COLO668 (cell line): ENCODE measurements around the gene CAMK4.
"Not testable (repeated sequence)": the region's sequence is repeated elsewhere in the genome, so short reads cannot be mapped to it uniquely, and the experiment has no call there.

Experiments
- DNase-seq: peaks from one replicate; lab custom pipeline; 2025; ENCODE audit not compliant: unreplicated experiment; lab: John Stamatoyannopoulos, UW

The CAMK4 gene

DNA sequence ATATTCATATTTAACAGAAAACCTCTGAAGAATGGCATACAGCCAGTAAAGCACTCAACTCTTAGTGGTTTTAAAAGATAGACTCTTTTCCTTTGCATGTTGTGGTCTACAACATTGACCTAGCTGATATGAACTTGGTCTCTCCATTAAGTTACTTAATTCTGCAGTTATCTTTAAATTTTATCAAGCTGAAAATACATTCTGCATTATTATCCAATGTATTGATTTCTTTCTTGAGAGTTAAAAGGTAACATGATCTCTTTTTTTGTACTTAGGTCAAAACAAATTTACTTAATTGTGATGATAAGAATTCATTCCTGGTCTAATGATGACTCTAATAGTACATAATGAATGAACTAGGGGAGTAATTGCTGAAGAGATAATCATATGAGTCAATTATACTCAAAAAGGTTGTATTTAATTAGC, 155.2 kb downstream of the CAMK4 start:
- DNase-seq: no peak

DNA sequence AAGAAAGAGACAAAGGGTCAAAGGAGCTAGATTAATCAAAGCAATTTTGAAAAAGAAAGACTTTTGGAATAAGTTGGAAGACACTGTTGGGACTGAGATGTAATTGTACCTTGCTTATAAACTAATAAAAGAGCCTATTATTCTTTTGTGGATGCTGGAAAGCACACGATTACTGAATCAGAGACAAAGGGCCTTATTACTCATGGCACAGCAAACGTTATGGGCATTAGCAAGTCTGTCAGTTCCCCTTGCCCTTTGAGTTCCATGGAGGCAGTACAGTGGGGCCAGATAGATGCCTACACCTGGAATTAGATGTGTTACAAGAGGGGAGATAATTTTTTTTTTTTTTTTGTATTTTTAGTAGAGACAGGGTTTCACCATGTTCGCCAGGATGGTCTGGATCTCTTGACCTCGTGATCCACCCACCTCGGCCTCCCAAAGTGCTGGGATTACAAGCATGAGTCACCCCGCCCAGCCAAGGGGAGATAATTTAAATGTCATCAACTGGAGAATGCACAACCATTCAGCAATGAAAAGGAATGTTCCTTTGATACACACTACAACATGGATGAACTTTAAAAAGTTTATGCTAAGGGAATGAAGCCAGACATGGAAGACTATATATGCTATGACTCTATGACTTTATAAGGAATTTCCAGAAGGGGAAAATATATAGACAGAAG, 159.2 kb downstream of the CAMK4 start:
- DNase-seq: no peak

DNA sequence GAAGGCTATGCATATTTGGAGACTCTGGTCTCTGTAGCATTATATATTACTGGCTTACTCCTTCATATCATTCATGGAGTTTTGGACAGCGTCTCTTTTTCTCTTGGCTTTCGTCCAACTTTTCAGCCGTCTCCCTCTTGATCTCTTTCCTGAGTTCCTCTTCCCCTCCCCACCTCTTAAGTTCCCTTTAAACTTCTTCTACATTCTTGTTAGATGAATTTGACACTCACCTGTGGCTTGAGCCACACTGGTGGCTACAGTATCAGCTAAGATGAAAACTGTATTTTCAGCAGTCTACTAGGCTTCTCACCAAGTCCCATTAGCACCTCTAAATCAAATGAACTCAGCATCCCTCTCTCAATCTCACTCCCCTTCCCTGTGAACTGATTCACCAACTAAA, 160.0 kb downstream of the CAMK4 start:
- DNase-seq: no peak

DNA sequence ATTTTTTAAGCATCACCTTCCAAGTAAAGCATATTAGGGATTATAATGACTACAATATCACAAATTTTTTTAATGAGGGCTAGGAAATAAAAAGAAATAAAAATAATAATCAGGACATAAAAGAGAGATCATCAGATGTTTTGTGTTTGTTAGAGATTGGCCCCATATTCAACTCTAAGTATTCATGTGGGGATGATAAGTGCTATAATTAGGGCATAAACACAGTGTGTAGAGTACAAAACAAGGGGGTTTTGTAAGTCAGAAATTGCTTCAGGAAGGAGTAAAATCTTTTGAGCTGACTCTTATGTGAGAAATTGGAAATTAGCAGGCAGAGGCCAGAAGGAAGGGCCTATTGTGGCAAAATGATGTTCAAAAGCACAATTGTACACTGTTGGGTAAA, 160.9 kb downstream of the CAMK4 start:
- DNase-seq: no peak

DNA sequence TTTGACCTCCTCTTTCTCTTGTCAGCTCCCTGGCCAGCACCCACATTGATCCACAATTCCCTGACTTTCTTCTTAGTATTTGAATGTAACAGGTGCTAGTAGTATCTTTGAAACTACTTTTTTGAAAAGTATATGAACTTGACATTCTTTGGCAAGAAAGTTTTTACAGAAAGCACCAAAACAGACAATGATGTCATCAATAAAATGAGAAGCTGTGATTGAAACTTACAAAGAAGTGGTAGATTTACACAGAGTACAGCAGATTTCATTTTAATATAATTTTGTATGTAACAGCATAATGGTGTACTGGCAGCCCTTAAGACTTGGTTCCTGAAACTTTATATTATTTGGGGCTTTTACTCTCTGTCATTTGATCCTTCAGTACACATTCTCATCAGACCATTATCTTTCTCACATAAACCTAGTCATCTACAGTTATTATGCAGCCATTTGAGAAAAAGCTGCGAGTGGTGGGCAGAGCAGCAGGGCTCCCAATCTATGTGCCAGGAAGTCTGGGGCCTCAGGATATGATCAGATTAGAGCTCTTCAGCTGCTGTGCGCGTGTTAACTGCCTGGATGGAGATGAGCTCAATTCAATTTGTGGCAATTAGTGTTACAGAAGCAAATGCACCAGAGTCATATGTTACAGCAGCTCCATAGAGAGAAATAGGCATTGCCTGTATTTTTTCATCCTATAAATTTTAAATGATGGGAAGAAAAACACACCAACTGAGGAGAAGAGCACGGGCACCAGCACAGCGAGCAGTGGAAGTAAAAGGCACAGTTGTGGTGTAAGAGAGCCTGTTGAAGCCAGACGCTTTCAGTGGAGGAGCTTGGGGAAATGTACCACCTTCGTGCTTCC, 162.0 kb downstream of the CAMK4 start:
- no peak for DNase-seq

DNA sequence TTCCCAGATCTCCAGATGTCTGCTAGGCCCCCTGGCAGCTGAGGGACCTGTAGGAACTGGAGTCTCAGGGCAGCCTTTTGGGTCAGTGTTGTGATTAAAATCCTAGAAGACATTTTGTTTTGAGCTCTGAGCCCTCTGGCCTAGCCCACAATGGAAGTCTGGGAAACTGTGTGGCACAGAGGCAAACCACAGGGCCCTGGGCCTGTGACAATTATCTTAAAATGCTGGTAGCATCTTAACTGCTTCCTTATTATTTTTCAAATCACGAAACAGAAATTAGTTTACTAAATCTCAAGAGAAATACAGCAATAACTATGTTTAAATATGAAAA, 162.6 kb downstream of the CAMK4 start:
- DNase-seq: no peak

DNA sequence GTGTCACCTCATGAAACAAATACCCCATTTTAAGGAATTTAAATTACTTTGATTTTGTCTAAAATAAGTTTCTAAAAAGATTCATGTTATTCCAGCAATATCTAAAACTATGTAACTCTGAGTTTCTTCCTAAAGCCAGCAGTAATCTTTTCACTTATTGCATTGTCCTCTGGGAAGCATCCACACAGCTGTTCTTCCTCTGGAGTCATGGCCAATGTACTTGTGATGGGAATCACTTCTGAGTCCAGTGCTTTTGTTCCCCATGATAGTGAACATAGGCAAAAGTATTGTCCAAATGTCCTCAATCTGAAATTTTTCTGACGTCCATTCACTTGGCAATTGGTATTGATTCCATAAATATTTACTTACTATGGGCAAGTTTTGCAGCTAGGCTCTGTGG, 163.2 kb downstream of the CAMK4 start:
- no peak for DNase-seq

DNA sequence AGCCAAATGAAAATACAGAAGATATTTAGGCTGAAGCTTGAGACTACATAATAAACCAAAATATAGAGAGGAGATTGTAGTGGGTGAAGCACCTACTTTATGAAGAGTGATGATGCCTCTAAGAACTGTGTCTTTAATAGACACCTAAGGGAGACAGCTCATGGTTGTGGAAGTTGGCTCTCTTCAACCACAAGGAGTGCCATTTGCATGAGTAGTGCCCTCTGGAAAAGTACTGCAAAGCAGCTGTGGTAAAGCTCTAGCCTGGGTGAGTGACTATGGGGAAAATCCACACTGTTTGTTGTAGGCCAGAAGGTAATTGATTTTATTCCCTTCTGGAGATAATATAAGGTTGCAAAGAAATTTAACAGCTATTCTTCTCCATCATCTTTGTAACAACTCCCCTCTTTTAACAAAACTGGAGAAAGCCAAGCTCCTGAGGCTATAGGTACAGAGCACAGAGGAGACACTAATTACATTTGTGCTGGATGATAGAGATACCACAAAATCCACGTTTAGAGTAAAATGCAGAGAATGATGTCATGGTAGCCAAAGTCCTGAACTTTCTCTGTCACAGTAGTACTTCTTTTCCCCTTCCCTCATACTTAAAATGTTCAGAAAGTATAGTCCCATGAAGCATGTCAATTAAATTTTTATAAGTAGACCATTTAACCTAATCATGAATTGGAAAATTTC, 165.4 kb downstream of the CAMK4 start:
- no peak for DNase-seq

DNA sequence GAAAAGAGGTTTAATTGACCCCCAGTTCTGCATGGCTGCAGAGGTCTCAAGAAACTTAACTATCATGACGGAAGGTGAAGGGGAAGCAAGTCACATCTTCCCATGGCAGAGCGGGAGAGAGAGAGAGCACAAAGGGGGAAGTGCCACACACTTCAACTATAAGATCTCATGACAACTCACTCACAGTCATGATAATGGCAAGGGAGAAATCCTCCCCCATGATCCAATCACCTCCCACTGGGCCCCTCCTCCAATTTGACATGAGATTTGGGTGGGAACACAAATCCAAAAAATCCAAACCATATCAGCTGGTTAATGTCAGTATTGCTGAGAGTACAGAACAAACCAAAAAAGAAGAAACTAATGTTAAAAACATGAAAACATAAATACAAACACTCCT, 168.0 kb downstream of the CAMK4 start:
- no peak for DNase-seq

DNA sequence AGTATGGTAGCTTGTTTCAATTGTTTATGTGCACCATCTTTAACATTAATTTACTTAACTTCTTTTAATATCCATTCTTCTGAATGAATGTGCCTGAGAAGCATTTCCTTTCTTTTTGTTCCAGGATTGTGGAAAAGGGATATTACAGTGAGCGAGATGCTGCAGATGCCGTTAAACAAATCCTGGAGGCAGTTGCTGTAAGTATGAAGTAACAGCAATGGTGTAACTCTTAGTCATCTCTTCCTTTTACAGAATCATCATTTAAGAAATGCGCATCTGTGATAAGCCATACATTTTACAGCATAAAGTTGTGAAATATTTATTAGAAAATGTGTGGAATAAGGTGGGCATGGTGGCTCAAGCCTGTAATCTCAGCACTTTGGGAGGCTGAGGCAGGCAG, 170.4 kb downstream of the CAMK4 start:
- DNase-seq: no peak

DNA sequence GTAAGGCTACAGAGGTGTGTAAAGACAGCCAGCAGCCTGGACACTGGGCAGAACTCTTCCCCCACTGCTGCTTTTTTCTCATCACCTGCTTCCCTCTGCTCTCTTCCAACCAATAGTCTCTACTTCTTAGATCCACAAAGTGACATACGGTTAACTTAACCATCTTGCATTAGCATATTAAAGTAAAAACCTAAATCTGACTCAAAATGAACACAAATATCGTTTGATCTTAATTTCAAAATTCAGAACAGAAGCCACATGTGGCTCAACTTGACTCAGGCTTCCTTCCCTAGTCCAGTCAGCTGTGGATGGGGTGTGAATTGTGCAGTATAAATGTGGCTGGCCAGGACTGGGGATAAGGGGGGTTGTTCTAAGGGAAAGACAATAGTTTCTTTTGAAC, 173.8 kb downstream of the CAMK4 start:
- no peak for DNase-seq

DNA sequence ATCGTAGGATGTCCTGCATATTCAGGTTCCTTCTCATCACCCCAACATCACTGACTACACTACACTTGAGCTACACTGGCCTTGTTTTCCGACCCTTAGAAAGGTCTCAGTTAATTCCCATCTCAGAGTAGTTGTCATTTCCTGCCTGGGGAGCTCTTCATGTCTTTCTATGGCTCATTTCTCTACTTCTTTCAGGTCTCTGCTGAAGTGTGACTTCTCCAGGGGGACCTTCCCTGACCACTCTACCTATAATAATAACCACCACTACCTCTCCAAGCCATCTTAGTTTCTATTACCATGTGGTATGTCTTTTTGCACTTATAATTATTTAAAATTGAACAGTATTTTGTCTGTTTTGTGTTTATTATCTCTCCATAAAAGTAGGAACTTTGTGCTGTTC, 174.9 kb downstream of the CAMK4 start:
- DNase-seq: no peak

DNA sequence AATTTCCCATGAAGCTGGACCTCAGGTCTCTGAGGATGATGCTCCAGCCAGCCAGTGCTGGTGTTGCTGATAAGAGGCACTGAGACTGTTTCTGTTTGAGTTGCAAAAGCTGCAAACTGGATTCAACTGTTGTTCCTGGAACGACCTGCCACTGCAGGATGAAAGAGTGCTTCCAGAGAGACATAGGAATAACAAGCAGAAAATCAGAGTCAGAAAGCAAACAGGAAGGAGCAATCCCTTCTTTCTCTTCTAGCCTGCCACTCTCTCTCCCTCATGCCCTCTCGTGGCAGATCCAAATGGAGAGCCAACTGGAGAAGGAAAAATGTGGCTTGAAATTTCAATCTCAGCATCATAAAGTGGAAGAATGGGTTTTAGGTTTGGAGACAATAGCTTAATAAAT, 177.7 kb downstream of the CAMK4 start:
- no peak for DNase-seq

DNA sequence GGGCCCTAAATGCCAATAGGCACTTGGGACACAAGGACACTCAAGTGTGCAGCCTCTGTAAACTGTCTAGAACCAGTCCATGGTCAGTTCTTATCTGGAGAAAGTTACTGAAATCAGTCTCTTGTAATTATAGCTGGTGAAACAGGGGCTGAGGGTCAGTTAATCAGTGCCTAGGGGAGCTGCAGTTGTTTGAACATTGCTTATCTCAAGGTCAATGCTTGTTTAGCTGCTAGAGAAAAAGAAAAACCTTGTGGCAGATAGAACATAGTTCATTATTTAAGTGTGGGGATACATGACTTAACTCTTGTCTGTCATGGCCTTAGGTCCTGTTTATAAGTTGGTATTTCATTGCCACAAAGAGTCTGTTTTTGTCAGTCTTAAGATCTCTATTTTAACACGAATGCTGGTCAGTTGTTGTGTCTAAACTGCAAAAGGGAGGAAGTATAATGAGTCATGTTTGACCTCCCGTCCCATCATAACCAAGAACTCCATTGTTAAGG, 180.1 kb downstream of the CAMK4 start:
- DNase-seq: no peak

DNA sequence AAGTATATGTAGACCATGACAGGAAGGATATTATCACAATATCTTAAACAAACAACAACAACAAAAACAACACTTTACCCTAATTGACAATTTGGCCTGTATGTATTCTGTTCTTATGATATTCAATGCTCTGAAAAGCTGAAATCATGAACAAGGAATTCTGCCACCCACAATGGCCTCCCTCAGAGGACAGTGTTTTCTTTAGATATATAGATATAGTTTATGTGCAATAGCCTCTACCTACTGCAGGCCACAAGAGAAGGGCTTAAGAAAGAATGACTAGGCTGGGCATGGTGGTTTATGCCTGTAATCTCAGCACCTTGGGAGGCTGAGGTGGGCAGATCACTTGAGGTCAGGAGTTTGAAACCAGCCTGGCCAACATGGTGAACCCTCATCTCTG, 183.4 kb downstream of the CAMK4 start:
- no peak for DNase-seq

DNA sequence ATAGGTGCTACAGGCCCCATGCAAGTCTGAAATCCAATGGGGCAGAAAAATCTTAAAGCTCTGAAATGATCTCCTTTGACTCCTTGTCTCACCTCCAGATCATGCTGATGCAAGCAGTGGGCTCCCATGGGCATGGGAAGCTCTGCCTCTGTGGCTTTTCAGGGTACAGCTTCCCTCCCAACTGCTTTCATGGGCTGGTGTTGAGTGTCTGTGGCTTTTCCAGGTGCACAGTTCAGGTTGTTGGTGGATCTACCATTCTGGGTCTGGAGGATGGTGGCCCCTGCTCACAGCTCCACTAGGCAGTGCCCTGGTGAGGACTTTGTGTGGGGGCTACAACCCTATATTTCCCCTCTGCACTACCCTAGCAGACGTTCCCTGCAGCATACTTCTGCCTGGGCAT, 184.6 kb downstream of the CAMK4 start:
- no peak for DNase-seq

DNA sequence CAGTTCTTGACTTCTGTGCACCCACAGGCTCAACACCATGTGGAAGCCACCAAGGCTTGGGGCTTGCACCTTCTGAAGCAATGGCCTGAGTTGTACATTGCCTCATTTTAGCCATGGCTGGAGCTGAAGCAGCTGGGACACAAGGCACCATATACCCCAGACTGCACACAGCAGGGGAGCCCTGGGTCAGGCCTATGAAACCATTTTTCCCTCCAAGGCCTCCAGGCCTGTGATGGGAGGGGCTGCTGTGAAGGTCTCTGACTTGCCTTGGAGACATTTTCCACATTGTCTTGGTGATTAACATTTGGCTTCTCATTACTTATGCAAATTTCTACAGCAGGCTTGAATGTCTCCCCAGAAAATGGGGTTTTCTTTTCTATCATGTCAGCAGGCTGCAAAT, 185.1 kb downstream of the CAMK4 start:
- DNase-seq: not testable (repeated sequence)

DNA sequence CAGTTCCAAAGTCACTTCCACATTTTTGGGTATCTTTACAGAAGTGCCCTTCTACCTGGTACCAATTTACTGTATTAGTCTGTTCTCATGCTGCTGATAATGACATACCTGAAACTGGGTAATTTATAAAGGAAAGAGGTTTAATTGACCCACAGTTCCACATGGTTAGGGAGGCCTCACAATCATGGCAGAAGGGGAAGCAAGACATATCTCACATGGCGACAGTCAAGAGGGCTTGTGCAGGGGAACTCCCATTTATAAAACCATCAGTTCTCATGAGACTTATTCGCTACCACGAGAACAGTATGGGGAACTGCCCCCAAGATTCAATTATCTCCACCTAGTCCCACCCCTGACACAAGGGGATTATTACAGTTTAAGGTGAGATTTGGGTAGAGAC, 185.9 kb downstream of the CAMK4 start:
- not testable (repeated sequence) for DNase-seq

DNA sequence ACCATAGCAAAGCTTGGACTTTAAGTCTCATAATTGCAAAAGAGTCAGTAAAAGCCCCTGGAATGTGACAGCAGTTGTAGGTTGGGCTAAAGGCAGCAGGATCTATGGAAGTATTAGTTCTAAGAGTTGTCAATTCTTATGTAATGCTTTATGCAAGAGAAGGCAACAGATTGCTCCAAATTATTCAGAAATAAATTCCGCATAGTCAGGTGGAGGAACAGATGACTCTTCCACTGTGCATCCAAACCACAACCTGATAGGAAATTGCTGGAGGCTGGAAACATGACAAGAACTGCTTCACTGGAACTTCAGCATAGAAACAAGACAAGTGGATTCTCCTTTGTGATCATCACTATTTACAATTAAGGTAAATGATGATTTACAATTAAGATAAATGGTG, 187.1 kb downstream of the CAMK4 start:
- no peak for DNase-seq

DNA sequence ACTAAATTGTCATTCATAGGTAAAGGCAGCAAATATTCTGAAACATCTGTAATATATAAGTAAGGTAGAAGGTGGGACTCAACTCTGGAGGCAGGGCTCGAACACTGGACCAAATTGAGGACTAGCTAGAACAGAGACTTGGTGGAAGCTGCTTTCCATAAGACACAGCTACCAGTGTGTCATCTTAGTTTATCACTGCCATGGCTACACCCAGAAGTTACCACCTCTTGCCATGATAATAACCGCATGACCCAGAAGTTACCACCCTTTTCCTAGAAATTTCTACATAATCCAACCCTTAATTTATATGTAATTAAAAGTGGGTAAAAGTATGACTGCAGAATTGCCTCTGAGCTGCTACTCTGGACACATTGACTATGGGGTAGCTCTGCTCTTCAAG, 188.4 kb downstream of the CAMK4 start:
- no peak for DNase-seq

DNA sequence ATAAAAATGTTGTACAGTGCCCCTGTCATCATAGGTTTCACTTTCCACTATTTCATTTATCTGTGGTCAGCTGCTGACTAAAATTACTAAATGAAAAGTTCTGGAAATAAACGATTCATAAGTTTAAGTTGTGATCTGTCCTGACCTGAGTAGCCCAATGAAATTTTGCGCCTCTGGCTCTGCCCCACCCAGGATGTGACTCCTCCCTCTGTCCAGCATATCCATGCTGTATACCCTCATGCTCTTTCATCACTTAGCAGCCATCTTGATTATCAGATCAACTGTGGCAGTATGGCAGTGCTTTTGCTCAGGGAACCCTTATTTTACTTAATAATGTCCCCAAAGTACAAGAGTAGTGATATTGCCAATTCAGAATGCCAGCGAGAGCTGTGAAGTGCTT, 190.9 kb downstream of the CAMK4 start:
- no peak for DNase-seq

DNA sequence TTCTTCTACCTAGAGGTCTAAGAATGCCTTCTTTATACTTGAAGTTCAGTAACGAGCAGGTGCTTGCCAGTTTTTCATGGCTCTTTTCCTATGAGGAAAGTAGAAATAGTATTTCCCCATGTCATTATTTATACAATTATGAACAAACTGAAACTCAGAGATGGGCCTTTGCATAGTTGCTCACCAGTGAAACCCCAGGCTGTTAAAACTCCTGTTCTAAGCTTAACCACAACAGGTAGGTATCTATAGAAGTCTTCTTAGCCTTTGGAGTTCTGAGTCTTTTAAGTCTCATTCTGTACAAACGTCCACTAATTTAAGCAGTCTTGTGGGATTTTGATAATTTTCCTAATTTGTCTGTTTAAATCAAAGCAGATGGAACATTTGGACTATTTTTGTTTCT, 198.1 kb downstream of the CAMK4 start:
- no peak for DNase-seq
